Chondrocyte (in vitro differentiated cells): ENCODE measurements around the gene GPAT3. TPM values are rescaled to one million over a fixed set of nuclear protein-coding genes. Genes with fewer than 3 reads are reported as not detected.

Experiments
- total RNA-seq: library from RNA; stranded (reverse); gene quantifications from 3 replicates; pipeline ENCODE4 v1.2.1, GENCODE V29; 2021

The GPAT3 gene
- total RNA-seq, 1 donor from 2014 or later: 0.07 TPM

Other genes with a start within 250 kb of the GPAT3 start
- gene HPSE, start 201.3 kb upstream of the GPAT3 start, total RNA-seq: 0.31 to 0.90 TPM (median 0.38 TPM) in 3 replicates
- gene HELQ, start 80.3 kb upstream of the GPAT3 start, total RNA-seq: 7.2 to 13.5 TPM (median 9.6 TPM) in 3 replicates
- gene MRPS18C, start 80.0 kb upstream of the GPAT3 start, total RNA-seq: 28.1 to 47.2 TPM (median 34.5 TPM) in 3 replicates
- gene ABRAXAS1, start 51.0 kb upstream of the GPAT3 start, total RNA-seq: 11.0 to 14.6 TPM (median 12.2 TPM) in 3 replicates